HG03196 (cell line): Measurements from ENCODE around the gene PDE10A.

ENCODE experiments used
- ATAC-seq: cut with Tn5 transposase; IDR thresholded peaks from one replicate; pipeline ENCODE4 v1.9.1; 2021; ENCODE audit not compliant: unreplicated experiment

PDE10A gene

GRCh38 chr6:165426892-165427291 lies 236.1 kb downstream of the PDE10A start:
- no peak for ATAC-seq

- ATAC-seq: no peak
These were observed 240.8 kb downstream of the PDE10A start for GRCh38 chr6:165422192-165422591.

DNA sequence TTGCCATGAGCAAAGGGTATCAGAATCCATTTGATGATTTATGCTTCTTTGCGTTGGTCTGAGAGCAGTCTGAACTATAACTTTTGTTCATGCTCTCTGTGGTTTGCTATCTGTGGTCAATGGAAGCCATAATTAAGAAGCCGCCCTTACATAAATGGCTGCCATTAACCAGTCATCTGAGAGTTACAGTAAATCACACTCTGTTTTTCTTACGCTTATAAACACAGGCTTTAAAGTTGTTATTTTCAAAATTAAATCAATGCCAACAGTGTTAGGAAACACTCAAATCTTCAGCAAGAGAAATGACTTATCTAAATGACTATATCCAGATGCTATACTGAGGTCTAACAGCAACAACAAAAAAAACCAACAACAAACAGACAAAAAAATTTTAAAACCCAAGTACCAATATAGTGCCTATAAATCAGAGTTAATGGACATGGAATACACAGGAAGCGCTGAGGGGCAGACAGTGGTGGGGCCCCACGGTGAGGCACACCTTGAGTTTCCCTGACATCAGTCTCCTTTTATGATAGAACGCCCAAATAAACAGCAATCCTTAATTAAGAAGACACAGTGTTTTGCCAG lies 245.7 kb downstream of the PDE10A start:
- no peak for ATAC-seq

DNA sequence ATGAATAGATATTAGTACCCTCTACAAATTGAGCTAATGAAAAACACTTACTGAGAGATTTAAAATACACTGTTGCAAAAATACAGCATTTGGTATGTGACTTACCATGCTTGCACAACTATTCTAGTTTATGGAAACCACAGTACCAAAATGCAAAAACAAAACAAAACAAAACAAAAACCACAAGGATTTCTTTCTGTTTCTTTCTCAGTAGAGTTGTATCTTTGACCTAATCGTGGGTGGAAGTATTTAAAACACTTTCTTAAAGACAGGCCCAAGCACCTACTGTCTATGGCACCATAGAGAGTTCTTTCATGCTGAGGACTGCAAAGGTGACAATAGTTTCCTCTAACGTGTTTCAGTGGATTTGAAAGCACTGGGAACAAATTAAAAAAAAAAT lies 258.3 kb downstream of the PDE10A start:
- no peak for ATAC-seq

- ATAC-seq: no peak
These were observed 258.7 kb downstream of the PDE10A start for GRCh38 chr6:165404296-165404695.

GRCh38 chr6:165403006-165403595 lies 259.9 kb downstream of the PDE10A start:
- ATAC-seq: no peak

DNA sequence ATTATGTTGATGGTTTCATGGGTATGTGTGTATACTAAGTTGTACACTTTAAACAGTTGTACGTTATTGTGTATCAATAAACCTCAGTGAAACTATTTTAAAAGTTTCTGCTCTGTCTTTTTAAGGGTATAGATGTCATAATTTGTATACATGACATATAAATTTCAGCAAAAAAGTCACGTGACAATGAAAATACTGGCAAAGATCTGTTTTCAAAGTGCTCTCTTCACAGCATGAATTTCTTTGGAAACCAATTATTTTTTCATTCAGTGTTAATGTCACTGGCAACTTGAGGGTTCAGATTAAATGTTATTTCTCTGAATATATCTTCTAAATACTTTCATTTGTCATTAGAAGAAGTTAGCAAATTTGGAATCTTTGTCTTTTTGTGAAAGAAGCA lies 261.9 kb downstream of the PDE10A start:
- no peak for ATAC-seq

GRCh38 chr6:165390475-165390874 lies 272.6 kb downstream of the PDE10A start:
- no peak for ATAC-seq

DNA sequence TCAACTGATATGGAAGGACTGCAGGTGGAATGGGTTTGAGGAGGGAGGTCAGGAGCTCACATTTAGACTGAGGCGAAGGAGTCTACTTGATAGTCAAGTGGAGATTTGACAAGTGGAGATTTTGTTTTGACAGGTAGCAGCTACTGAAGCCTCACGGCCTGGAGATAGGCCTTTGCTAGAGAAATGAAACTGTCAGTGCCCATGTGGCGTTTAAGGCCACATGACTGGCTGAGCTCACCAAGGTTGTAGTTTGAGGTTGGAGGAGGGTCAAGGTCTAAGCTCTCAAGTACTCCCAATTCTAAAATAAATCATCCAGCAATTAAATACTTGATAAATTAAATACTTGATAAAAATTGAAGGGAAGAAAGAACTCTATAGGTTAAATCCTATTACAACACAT lies 273.5 kb downstream of the PDE10A start:
- ATAC-seq: no peak

DNA sequence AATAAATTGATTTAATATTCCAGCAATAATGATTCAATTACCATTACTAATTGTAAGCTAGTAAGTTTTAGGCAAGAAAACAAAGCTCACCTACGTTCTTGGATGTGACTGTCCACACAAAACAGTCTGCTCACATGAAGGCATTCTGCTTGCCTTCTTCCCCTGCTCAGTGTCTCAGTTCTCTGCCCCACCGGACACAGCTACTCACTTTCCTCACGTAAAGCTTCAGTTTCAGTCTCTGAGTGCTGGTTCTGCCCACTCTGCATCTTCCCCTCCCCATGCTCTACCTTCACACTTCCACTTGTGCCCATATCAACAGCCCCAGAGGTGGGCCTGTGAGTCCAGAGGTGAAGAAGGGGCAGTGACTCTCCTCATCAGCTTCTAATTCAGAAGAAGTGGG lies 279.7 kb downstream of the PDE10A start:
- ATAC-seq: no peak

GRCh38 chr6:165376100-165376499 lies 286.9 kb downstream of the PDE10A start:
- ATAC-seq: no peak

DNA sequence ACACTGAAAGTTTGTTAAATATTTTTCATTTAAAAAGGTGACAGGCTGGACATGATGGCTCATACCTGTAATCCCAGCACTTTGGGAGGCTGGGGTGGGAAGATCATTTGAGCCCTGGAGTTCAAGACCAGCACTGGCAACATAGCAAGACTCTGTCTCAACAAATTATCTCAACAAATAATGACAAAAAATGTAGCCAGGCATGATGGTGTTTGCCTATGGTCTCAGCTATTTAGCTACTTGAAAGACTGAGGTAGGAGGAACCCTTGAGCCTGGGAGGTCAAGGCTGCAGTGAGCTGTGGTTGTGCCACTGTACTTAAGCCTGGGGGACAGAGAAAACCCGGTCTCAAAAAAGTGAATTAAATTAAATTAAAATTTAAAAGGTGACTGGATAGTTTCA lies 297.7 kb downstream of the PDE10A start:
- no peak for ATAC-seq

DNA sequence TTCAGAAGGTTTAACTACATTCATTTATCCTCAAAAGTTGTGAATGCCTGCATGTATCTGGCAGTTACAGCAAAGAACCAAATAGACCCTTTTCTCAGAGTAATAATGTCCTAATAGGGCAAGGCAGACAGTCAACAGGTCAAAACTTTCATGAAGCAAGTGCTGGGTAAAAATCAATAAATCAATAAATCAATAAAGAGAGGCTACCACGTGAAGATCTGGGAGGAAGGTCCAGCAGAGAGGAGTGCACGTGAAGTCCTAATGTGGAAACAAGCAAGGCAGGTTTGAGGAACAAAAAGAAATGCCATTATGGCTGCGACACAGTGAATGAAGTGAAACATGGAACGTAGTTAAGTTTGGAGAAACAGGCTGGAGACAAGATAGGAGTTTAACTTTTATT lies 317.3 kb downstream of the PDE10A start:
- no peak for ATAC-seq

GRCh38 chr6:165340532-165340931 lies 322.5 kb downstream of the PDE10A start:
- no peak for ATAC-seq

DNA sequence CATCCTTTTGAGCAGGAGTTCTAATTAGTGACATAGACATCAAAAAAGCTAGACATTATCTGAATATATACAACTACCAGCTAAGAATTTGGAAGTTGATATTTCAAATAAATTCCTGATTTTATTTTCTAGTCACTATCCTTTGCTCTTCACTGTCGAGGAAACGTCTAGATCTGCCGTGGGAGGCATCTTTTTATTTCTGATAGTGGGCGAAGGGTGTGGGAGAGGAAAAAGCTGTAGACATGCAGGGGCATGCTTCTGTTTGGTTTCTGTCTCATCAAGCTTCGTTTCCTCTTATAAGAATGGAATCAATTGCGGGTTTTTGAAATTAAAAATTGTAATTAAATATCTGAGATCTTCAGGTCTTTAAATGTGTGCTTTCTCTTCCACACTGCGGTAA lies 337.4 kb downstream of the PDE10A start:
- no peak for ATAC-seq

DNA sequence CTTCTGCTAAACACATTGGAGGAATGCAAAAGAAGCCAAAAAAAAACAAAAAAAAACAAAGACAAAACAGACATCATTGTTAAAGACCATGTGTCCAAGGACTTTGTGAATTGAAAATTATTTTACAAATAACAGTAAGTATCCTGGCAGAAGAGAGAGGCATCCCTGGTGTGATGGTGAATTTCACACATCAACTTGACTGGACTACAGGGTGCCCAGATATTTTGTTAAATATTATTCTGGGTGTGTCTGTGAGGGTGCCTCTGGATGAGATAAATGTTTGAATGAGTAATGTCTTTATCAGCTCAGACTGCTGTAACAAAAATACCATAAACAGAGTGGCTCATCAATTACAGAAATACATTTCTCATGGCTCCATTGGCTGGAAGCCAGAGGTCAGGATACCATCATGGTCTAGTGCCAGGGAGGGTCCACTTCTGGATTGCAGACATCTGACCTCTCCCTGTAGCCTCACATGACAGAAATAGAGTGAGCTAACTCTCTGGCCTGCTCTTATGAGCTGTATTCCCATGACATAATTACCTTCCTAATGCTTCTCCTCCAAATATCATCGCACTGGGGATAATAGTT lies 341.4 kb downstream of the PDE10A start:
- no peak for ATAC-seq

- ATAC-seq: no peak
These were observed 341.9 kb downstream of the PDE10A start for GRCh38 chr6:165321150-165321549.

- ATAC-seq: no peak
These were observed 345.3 kb downstream of the PDE10A start for GRCh38 chr6:165317723-165318122.

- no peak for ATAC-seq
These were observed 353.9 kb downstream of the PDE10A start, which contains the start of gene C6orf118 for GRCh38 chr6:165308926-165309731. TSS of gene C6orf118 (minus strand) at chr6:165309605. CDS start at chr6:165309586, 19 bp downstream.

DNA sequence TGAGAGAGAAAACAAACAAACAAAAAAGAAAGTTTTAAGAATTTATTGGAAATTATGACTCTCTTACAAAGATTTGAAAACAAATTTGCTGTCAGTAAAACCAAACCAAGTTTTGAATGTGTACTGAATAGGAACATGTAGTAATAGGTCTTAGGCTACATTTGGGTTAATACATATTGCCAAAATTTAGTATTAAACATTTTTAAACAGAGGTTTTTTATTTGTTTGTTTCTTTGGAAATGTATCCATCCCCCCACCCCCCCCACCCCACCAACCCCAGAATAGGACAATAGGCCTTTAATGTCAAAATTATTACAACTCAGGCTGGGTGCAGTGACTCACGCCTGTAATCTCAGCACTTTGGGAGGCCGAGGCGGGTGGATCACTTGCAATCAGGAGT lies 356.1 kb downstream of the PDE10A start:
- no peak for ATAC-seq

DNA sequence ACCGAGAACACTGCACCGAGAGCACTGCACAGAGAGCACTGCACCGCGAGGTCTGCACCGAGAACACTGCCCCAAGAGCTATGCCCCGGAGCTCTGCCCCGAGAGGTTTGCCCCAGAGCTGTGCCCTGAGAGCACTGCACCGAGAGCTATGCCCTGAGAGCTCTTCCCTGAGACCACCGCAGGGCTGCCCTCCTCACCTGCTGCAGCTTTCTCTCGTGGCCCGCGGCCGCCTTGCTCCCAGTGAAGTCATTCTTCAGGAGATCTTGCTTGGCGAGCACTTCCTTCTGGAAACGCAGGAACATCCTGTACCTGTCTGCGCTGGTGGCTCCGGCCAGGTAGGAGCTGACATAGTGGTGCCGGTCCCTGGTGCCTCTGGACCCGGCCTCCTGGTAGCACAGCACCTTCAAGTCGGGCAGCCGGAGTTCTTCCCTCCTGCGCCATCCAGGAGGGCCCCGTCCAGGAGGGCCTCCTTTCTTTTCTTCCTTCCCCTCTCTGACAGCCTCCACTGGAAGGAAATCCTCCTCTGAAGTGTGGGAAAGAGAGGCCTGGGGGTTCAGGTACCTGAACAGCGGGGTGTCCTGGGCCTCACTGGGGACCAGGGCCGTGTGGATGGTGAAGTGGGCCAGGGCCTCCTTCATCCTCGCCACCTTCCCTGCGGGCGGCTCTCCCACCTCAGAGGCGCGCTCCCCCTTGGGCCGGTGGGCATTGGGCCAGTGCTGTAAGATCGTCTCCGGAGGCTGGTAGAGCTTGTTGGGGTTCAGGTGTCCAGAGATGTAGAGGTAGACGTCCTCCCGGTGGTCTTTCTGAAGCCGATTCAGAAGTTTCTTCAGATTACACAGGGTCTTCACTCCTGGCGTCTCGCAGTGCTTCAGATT lies 361.4 kb downstream of the PDE10A start:
- no peak for ATAC-seq
